ACHN (cell line): Measurements from ENCODE around the gene UCK2.
"Not testable (repeated sequence)": the region's sequence is repeated elsewhere in the genome, so short reads cannot be mapped to it uniquely, and the experiment has no call there.

ENCODE experiments used
- DNase-seq: peaks from one replicate; pipeline ENCODE4 v3.0.0-alpha.2; 2015
- in situ Hi-C: cut with HindIII; loops from 2 replicates; pipeline ENCODE4 v1.10.0; 2017; ENCODE audit warnings: low sequenced_read_pairs, low pct_ligation_motif_present, low pct_unique_long_range_greater_than_20kb

Gene UCK2

GRCh38 chr1:165827268-165828102 lies at the start of gene UCK2:
Gene UCK2, plus strand, starts transcription at chr1:165827614. Its CDS starts 220 bp downstream, at chr1:165827834.
- in situ Hi-C loops: no loop called here
- DNase-seq: peak; percentile 87

GRCh38 chr1:165778197-165778596 lies 49.2 kb upstream of the UCK2 start:
- in situ Hi-C loops, DNase-seq: not testable (repeated sequence)

GRCh38 chr1:165783519-165783918 lies 43.9 kb upstream of the UCK2 start:
- in situ Hi-C loops, DNase-seq: not testable (repeated sequence)

- in situ Hi-C loops: no loop called here
- no peak for DNase-seq
Observed at GRCh38 chr1:165787741-165788140, 39.7 kb upstream of the UCK2 start.

- DNase-seq: no peak
- in situ Hi-C loops: no loop called here
Observed at GRCh38 chr1:165793951-165794350, 33.5 kb upstream of the UCK2 start.

- DNase-seq: no peak
- in situ Hi-C loops: no loop called here
Observed at GRCh38 chr1:165795894-165796293, 31.5 kb upstream of the UCK2 start.

- in situ Hi-C loops: no loop called here
- no peak for DNase-seq
Observed at GRCh38 chr1:165799387-165799786, 28.0 kb upstream of the UCK2 start.

- DNase-seq, in situ Hi-C loops: not testable (repeated sequence)
Observed at GRCh38 chr1:165804513-165804912, 22.9 kb upstream of the UCK2 start.

GRCh38 chr1:165807613-165808012 lies 19.8 kb upstream of the UCK2 start:
- in situ Hi-C loops: no loop called here
- DNase-seq: no peak

- in situ Hi-C loops: no loop called here
- peak; percentile 9 for DNase-seq
Observed at GRCh38 chr1:165815725-165816124, 11.7 kb upstream of the UCK2 start.

- DNase-seq: no peak
- in situ Hi-C loops: no loop called here
Observed at GRCh38 chr1:165816157-165816556, 11.3 kb upstream of the UCK2 start.

GRCh38 chr1:165816826-165817497 lies 10.5 kb upstream of the UCK2 start:
- in situ Hi-C loops: no loop called here
- no peak for DNase-seq

GRCh38 chr1:165823552-165824268 lies 3.7 kb upstream of the UCK2 start:
- DNase-seq: no peak
- in situ Hi-C loops: no loop called here

GRCh38 chr1:165824269-165824643 lies 3.2 kb upstream of the UCK2 start:
- in situ Hi-C loops: no loop called here
- no peak for DNase-seq

- in situ Hi-C loops: no loop called here
- no peak for DNase-seq
Observed at GRCh38 chr1:165826565-165827267, 698 bp upstream of the UCK2 start.

- DNase-seq: peak; percentile 60
- in situ Hi-C loops: no loop called here
Observed at GRCh38 chr1:165828103-165828668, 772 bp downstream of the UCK2 start.

GRCh38 chr1:165828669-165829329 lies 1.4 kb downstream of the UCK2 start:
- DNase-seq: peak; percentile 91
- in situ Hi-C loops: no loop called here

- DNase-seq: no peak
- in situ Hi-C loops: no loop called here
Observed at GRCh38 chr1:165829888-165830287, 2.5 kb downstream of the UCK2 start.
